Suppressor macrophage treated with lipopolysaccharide for 4 hours (primary cell): ENCODE data around the gene PCDH9.

ENCODE experiments used
- DNase-seq: peaks from one replicate; pipeline ENCODE4 v3.0.0-alpha.2; 2020

Gene PCDH9

GRCh38 chr13:66424422-66424821, 805.7 kb downstream of the PCDH9 start:
- no peak for DNase-seq

GRCh38 chr13:66415444-66415843, 814.7 kb downstream of the PCDH9 start:
- no peak for DNase-seq

GRCh38 chr13:66414066-66414800, 815.9 kb downstream of the PCDH9 start:
- no peak for DNase-seq

- DNase-seq: no peak
Observed at GRCh38 chr13:66410314-66410713, 819.8 kb downstream of the PCDH9 start.

- DNase-seq: no peak
Observed at GRCh38 chr13:66409542-66409941, 820.6 kb downstream of the PCDH9 start.

GRCh38 chr13:66407128-66407527, 823.0 kb downstream of the PCDH9 start:
- DNase-seq: no peak

GRCh38 chr13:66405908-66406802, 824.0 kb downstream of the PCDH9 start:
- no peak for DNase-seq

GRCh38 chr13:66402546-66402945, 827.6 kb downstream of the PCDH9 start:
- no peak for DNase-seq

GRCh38 chr13:66402066-66402465, 828.1 kb downstream of the PCDH9 start:
- DNase-seq: no peak

- no peak for DNase-seq
Observed at GRCh38 chr13:66400292-66400691, 829.8 kb downstream of the PCDH9 start.

GRCh38 chr13:66399873-66400272, 830.3 kb downstream of the PCDH9 start:
- DNase-seq: no peak

GRCh38 chr13:66397133-66397532, 833.0 kb downstream of the PCDH9 start:
- no peak for DNase-seq

GRCh38 chr13:66391322-66391721, 838.8 kb downstream of the PCDH9 start:
- no peak for DNase-seq

- DNase-seq: no peak
Observed at GRCh38 chr13:66378894-66379293, 851.2 kb downstream of the PCDH9 start.

- no peak for DNase-seq
Observed at GRCh38 chr13:66377569-66377968, 852.6 kb downstream of the PCDH9 start.

- no peak for DNase-seq
Observed at GRCh38 chr13:66375756-66376155, 854.4 kb downstream of the PCDH9 start.

GRCh38 chr13:66369666-66370065, 860.5 kb downstream of the PCDH9 start:
- DNase-seq: no peak

GRCh38 chr13:66367356-66367755, 862.8 kb downstream of the PCDH9 start:
- no peak for DNase-seq

- no peak for DNase-seq
Observed at GRCh38 chr13:66365101-66365500, 865.0 kb downstream of the PCDH9 start.

GRCh38 chr13:66364346-66364745, 865.8 kb downstream of the PCDH9 start:
- no peak for DNase-seq

GRCh38 chr13:66362485-66362884, 867.7 kb downstream of the PCDH9 start:
- DNase-seq: no peak

GRCh38 chr13:66359910-66360552, 870.1 kb downstream of the PCDH9 start:
- DNase-seq: no peak

- DNase-seq: no peak
Observed at GRCh38 chr13:66359393-66359792, 870.7 kb downstream of the PCDH9 start.

GRCh38 chr13:66358564-66358963, 871.6 kb downstream of the PCDH9 start:
- DNase-seq: no peak
